NCI-H2107 treated with DMSO at 0.1 percent for 48 hours (cell line): Measurements from ENCODE around the gene MTF2.

Experiments
- DNase-seq: peaks from one replicate; lab custom pipeline; 2025; ENCODE audit not compliant: unreplicated experiment; lab: John Stamatoyannopoulos, UW

MTF2 gene

GRCh38 chr1:93180723-93181613, 101.9 kb downstream of the MTF2 start, which contains the start of gene CCDC18:
Gene CCDC18, plus strand, starts transcription at chr1:93180724. Its CDS starts 2,638 bp downstream, at chr1:93183362.
- no peak for DNase-seq

GRCh38 chr1:93186667-93187066, 107.6 kb downstream of the MTF2 start:
- no peak for DNase-seq
